ENCODE measurements around the gene INHBC.
A peak's percentile ranks its signal among the peaks of the same experiment; 100 is the strongest.
"Not testable (repeated sequence)": the region's sequence is repeated elsewhere in the genome, so short reads cannot be mapped to it uniquely, and the experiment has no call there.

Gene INHBC

GRCh38 chr12:57434517-57435223, at the start of gene INHBC:
Gene INHBC, plus strand, starts transcription at chr12:57434784. Its CDS starts 103 bp downstream, at chr12:57434887.
- no peak for DNase-seq (ENCODE audit: low read depth)

GRCh38 chr12:57385586-57385985, 49.0 kb upstream of the INHBC start:
- DNase-seq (ENCODE audit: low read depth), result no peak

- DNase-seq (ENCODE audit: low read depth), result no peak
Measured at GRCh38 chr12:57386187-57386720, 48.3 kb upstream of the INHBC start.

- DNase-seq (ENCODE audit: low read depth), result no peak
Measured at GRCh38 chr12:57388425-57388824, 46.2 kb upstream of the INHBC start.

GRCh38 chr12:57389033-57389432, 45.6 kb upstream of the INHBC start:
- DNase-seq (ENCODE audit: low read depth), result peak; percentile 78

- DNase-seq (ENCODE audit: low read depth), result no peak
Measured at GRCh38 chr12:57390174-57390573, 44.4 kb upstream of the INHBC start.

- no peak for DNase-seq (ENCODE audit: low read depth)
Measured at GRCh38 chr12:57395121-57395520, 39.5 kb upstream of the INHBC start.

GRCh38 chr12:57397441-57397840, 37.1 kb upstream of the INHBC start:
- DNase-seq (ENCODE audit: low read depth), result no peak

GRCh38 chr12:57399718-57400463, 34.7 kb upstream of the INHBC start:
- DNase-seq (ENCODE audit: low read depth), result not testable (repeated sequence)

GRCh38 chr12:57401165-57401564, 33.4 kb upstream of the INHBC start:
- DNase-seq (ENCODE audit: low read depth), result no peak

- DNase-seq (ENCODE audit: low read depth), result not testable (repeated sequence)
Measured at GRCh38 chr12:57402156-57402555, 32.4 kb upstream of the INHBC start.

GRCh38 chr12:57404966-57405640, 29.5 kb upstream of the INHBC start:
- DNase-seq (ENCODE audit: low read depth), result no peak

GRCh38 chr12:57410534-57410933, 24.1 kb upstream of the INHBC start:
- DNase-seq (ENCODE audit: low read depth), result no peak

GRCh38 chr12:57414160-57414559, 20.4 kb upstream of the INHBC start:
- not testable (repeated sequence) for DNase-seq (ENCODE audit: low read depth)

GRCh38 chr12:57415088-57415487, 19.5 kb upstream of the INHBC start:
- DNase-seq (ENCODE audit: low read depth), result no peak

- DNase-seq (ENCODE audit: low read depth), result peak; percentile 21
Measured at GRCh38 chr12:57416039-57416996, 18.3 kb upstream of the INHBC start.

- no peak for DNase-seq (ENCODE audit: low read depth)
Measured at GRCh38 chr12:57418255-57418654, 16.3 kb upstream of the INHBC start.

GRCh38 chr12:57419495-57419894, 15.1 kb upstream of the INHBC start:
- DNase-seq (ENCODE audit: low read depth), result no peak

- no peak for DNase-seq (ENCODE audit: low read depth)
Measured at GRCh38 chr12:57420482-57420881, 14.1 kb upstream of the INHBC start.

- not testable (repeated sequence) for DNase-seq (ENCODE audit: low read depth)
Measured at GRCh38 chr12:57426948-57427347, 7.6 kb upstream of the INHBC start.

- DNase-seq (ENCODE audit: low read depth), result no peak
Measured at GRCh38 chr12:57428965-57429364, 5.6 kb upstream of the INHBC start.

All from stromal cell of bone marrow (primary cell).